ENCODE data around the gene MAJIN.

GRCh38 chr11:65008016-65008415 is 36.1 kb upstream of the MAJIN start:
- TF ChIP-seq CTCF (IDR thresholded peaks at IDR 0.05) (no peak), POLR2A (IDR thresholded peaks at IDR 0.05) (no peak), POLR2AphosphoS5 (IDR thresholded peaks at IDR 0.05) (no peak)

Measured in prostate gland (tissue), 2 donors.